Globus pallidus (tissue), 1 donor: ENCODE data around the gene ATXN1.

Experiments
- DNase-seq: peaks from one replicate; pipeline ENCODE4 v3.0.0-alpha.2; 2015; ENCODE audit warnings: low spot score

Gene ATXN1

GRCh38 chr6:16761471-16762267 lies 409 bp upstream of the ATXN1 start:
- peak; percentile 73 for DNase-seq

DNA sequence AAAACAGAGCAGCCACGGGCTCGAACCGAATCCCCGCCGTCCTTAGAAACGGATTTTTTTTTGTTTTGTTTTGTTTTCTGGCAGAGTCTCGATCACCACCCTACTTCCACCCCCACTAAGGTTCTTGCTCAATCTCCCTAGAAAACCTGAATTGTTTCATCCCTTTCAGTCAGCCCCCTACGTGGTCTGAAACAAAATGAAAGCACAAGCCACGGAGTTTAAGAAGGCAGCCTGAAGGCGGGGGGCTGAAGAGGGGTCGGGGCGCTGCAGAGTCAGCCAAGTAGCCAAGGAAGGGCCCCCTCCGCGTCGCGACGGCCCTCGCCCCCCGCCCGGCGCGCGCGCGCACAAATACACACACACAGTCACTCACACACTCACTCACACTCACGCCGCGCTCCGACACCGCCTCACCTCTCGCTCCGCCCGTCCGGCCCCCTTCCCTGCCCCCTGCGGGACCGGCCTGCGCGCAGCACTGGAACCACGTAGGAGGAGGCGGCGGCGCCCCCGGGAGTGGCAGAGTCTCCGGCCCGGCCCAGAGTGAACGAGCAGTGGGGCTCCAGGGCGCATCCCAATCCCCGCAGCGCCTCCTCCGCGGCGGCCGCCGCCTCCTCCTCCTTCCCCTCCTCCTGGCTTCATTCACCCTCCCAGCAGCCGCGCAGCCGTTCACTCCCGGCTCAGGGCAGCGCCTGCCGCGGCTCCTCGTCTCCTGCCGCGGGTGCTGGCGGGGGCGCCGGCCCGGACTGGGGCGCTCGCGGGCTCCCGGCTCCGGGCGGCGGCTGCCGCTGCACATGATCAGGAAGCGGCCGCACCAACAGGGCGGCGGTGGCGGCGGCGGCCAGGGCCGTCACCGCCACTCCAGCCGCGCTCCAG lies 1.4 kb downstream of the ATXN1 start:
- DNase-seq: peak; percentile 85

GRCh38 chr6:16759181-16759645 lies 2.0 kb downstream of the ATXN1 start:
- DNase-seq: peak; percentile 62

DNA sequence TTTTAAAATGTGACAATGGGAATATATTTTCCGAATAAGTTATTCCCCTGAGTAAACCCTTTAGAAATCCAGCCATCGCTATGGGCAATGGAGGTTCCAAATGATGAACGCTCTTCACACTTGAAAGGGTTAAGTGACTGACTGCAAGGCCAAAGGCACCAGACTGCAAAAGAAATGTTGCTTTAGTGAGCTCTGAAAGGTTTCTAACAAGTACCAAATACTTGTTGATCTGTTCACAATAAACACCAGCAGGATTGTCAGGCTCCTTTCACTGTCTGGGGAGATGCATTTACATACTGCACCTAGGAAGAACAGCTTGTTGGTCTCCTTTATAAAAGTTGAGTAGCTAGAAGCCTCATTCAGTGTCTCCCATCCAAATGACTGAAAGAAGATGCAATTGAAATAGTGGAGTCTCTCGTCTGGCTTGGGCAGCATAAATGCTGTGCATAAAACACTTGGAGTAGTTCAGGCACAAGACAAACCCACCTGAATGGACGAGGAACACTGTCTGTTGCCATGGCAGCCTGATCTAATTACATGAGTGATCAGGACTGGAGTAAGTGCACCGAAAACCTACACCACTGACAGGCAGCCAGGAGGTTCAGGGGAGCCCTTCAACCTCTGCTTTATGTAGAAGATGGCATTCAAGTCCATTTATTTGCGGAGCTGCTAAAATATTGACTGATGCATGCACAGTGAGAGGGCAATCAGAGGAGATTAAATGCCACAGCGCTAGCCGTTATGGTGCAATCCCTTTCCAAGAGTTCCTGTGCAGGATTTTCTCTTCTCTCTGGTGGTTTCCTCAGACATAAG lies 2.9 kb downstream of the ATXN1 start:
- peak; percentile 58 for DNase-seq

DNA sequence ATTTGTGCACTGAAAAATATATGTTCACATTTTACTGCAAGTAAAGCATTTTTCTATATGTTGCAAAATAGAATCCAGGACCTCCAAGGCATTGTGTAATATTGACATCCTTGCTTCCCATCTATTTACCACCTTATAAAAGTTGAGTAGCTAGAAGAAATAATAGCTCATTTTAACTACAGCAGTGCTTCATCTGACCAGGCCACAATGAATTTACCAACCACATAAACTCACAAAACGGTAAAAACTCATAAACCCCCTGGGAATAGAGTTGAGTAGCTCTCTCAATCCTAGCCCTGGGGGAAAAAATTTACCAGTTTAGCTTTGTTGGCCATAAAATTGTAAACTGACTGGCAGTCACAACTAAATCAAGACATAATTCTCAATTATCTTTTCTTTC lies 3.9 kb downstream of the ATXN1 start:
- DNase-seq: no peak

DNA sequence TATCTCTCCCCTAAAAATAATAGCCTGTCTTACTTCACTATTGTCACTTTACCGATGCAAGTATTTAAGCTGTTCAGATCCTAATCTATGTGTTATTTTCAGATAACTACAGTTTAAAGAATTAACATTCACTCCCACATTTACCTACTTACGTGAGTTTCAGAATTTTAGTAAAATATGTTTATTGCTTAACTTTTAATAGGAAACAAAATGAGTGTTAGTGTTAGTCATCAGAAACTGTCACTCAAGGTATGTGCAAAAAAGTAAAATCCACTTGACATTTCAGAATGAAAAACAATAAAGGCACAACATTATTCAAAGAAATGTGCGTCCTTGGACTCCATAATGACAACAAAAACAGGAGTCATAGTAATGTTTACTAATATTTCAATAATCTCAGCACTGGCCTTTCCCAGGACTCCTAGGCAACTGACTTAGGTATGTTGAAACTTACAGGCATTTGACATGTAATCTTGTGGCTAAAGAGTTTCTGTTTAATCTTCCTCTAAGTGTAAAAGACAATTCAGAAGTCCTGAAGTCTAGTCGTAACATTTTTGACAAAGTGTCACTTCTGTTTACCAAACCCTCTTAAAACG lies 4.5 kb downstream of the ATXN1 start:
- DNase-seq: no peak

DNA sequence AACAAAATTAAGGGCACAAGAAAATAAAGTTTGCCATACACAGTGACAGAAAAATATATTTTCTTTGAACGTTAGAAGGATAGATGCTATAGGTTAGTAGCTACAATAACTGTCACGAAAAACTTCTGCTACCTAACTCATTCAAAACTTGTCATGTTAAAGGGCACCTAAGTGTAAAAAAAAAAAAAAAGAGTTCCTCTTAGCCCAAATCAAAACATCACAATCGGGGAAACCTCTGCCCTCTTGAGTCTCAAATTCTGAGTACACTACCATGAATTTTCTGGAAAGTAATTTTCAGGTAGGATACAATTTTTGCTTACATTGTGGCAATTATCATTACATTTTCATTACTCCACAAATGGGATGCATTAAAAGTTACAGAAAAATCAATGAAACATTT lies 5.7 kb downstream of the ATXN1 start:
- no peak for DNase-seq

GRCh38 chr6:16754876-16755275 lies 6.4 kb downstream of the ATXN1 start:
- no peak for DNase-seq

DNA sequence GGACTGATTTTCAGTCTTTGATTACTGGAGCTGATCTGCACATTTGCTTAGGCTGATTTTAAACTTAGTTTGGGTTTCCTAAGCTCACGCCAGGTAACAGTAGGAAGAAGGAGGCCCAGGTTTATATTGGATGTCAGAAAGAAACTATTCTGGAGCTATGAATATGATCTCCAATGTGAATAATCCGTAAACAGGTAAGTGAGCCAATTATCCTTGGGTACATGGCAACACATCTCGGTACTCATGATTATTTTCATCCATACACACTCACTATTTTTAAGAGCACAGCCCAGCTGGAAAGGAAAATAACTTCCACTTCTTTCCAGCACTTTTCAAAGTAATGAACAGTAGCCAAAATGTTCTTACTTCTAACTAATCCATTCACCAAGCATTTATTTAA lies 7.0 kb downstream of the ATXN1 start:
- DNase-seq: no peak

GRCh38 chr6:16753341-16753740 lies 7.9 kb downstream of the ATXN1 start:
- no peak for DNase-seq

DNA sequence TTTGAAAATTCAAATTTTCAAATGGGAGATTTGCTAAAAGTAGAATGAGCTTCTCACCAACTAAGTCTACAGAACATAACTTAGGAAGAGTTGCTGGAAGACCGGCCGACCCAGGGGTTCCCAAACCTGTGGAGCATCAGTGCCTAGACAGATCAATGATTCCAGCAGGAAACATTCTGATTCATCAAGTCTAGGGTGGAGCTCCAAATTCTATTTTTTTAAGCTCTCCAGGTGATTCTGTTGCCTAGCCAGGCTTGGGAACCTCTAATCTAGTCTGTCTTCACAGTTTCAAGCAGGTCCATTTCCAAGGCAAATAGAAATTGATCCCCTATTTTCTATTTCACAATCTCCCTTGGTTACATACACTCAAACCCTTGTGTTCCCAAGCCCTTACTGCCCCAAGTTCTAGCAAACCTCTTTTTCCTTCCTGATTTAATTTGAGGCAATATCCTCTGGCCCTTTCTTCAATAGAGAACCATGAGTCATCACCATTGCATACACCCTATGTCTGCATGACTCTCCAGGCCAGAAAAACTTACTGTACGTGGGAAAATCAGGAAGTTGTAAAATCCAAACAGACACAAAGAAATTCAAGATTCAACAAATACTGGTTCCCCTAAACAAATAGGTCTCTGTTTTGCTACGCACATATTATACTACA lies 8.9 kb downstream of the ATXN1 start:
- no peak for DNase-seq

DNA sequence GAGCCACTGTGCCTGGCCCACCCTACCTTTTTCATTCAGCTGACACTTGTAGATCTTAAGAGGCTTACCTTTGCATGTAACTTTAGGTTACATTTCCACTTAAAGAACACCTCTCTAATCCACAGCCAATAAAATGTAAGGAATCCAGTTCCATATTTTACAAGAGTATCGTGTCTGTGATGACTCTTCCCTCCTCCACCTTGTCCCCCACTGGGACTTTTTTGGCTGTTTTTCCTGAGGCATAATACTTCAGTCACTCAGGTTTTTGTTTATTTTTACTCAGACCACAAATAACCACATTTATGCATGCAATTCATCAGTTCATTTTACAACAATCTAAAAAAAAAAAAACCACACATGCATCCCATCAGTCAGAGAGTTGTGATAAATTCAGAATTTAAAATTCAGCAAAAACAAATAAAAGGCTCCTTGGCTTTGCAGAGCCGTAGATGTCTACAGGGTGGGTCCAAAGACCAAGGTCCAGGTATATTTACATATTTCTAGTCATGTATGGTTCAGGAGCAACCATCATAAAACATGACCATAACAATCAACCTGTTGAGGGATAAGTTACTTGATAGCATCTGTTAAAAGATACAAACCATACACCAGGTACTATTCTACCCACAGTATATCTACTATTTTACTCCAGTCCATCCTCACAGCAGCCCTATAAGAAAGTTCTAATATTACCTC lies 9.9 kb downstream of the ATXN1 start:
- no peak for DNase-seq

- no peak for DNase-seq
These were observed 10.7 kb downstream of the ATXN1 start for GRCh38 chr6:16750566-16750965.

DNA sequence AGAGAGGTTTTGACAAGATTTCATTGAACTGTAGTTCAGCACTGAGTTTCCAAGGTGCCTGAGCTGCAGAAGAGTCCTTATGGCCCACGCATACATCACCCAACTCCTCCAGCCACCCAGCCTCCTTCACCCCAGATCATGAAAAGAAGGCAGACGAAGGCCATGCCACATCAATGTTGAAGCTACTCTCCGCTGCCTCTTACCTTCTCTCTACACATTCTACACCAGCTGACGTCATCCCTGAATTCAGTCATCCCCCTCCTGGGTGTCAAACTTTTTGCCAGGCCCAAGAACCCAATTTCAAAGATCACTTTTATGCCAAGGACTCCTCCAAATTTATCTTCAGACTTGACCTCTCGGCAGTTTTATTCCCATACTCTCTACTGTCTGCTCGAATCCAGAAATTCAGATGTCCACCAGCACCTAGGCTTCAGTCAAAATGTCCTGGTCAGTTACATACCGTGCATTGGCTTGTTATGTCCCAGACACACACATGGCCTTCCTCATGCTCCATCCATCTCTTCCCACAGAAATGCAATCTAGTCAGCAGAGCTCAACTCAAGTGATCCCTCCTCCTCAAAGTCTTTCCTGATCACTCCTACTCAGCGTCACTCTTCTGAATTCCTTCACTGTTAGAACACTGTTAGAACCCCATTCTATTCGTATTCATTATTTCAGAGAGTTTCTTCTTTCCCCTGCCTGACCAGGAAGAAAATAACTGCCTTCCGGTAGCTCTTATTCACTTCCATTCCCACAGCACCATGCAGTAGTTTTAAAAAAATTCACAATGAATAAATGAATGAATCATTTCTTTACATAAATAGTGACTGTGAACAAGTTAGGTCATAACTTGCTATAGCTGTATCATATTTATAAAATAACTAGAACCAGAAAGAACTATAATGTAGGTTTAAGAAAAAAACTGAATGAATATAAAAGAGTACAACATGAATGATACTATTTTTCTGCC lies 11.5 kb downstream of the ATXN1 start:
- DNase-seq: no peak

DNA sequence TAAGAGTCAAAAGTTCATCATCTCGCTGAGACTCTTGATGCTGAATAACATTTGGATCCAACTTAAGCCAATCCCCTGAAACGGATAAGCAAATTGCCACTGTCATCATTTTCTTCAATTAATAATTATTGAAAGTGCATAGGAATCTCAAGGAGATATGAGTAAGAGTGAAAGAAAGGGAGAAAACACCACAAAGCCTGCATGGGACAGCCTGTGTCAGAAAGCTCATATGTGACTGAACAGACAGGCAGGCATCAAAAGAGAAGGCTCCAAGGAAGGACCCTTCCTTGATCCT lies 13.3 kb downstream of the ATXN1 start:
- DNase-seq: no peak

- DNase-seq: no peak
These were observed 13.8 kb downstream of the ATXN1 start for GRCh38 chr6:16747232-16748024.

- no peak for DNase-seq
These were observed 14.4 kb downstream of the ATXN1 start for GRCh38 chr6:16746812-16747211.

DNA sequence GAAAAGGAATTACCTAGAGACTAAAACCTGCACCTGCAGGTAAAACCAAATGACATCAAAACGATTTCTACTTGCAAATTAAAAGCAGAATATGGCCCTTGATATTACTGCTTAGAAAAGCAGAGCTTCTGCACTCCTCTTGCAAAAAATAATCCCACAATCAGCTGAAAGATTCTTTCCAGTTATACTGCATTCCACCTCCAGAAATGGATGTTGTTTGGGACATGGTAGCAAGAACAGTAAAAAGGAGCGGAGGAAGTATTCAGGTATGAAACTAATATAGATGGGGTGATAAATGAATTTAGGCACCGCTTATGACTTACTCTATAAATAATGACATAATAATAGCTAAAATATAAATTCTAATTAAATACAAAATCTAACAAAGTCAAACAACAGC lies 14.9 kb downstream of the ATXN1 start:
- DNase-seq: no peak

- no peak for DNase-seq
These were observed 17.5 kb downstream of the ATXN1 start for GRCh38 chr6:16743664-16744210.
